ENCODE results near the gene DCDC2C. TPM values are rescaled to one million over a fixed set of nuclear protein-coding genes. Genes with fewer than 3 reads are reported as not detected.

Gene DCDC2C
- total and polyA plus RNA-seq, 2 of the 4 experiments (the other 2 are of a cell fraction) = not detected

GRCh38 chr2:3725458-3726250 is 22.3 kb downstream of the DCDC2C start:
- WGBS, 2 experiments (ENCODE audit: extremely low coverage in 2 of 2, insufficient read length in 1 of 2) = 81% methylated on average over 12 of the region's 23 CpGs; no CpG with 5 or more reads in 1 of the 2 experiments
- Histone ChIP-seq H3K27me3 (ENCODE audit: control insufficient read depth, insufficient read depth, low read length) (peaks cover 17% of the 10 kb centered on the region), H2AK9ac (replicated peaks; ENCODE audit: low read depth, low read length, poor library complexity) (no peak overlapping the region), H3K9ac (ENCODE audit: low read depth, low read length) (no peak overlapping the region), H3K4me2 (ENCODE audit: low read depth, low read length) (no peak overlapping the region), H4K8ac (ENCODE audit: low read depth in 2 of 2, low read length in 2 of 2) (no peak overlapping the region), H2BK5ac (ENCODE audit: low read depth, low read length, poor library complexity, severe bottlenecking) (no peak overlapping the region), H2AK5ac (ENCODE audit: low read depth, low read length) (no peak overlapping the region), H3K4ac (ENCODE audit: low read depth, low read length) (no peak overlapping the region), H3K23ac (ENCODE audit: low read depth, low read length) (no peak overlapping the region), H3K9me1 (ENCODE audit: insufficient read depth, low read length) (no peaks in the 10 kb centered on the region), H4K91ac (ENCODE audit: insufficient read depth, low read depth, low read length) (no peak overlapping the region), H3K4me3 (ENCODE audit: insufficient read depth, low read depth, low read length) (no peak overlapping the region), H3K4me1 (ENCODE audit: control insufficient read depth, insufficient read depth, low read length) (no peaks in the 10 kb centered on the region), H4K20me1 (ENCODE audit: insufficient read depth, low read length) (no peaks in the 10 kb centered on the region), H2AFZ (replicated peaks; ENCODE audit: low read length, poor library complexity) (no peak overlapping the region), H2BK20ac (ENCODE audit: low read depth, low read length) (no peak overlapping the region), H3K27ac (ENCODE audit: insufficient read depth, low read length) (no peak overlapping the region), H2BK15ac (ENCODE audit: low read depth, low read length) (no peak overlapping the region), H3K14ac (replicated peaks; ENCODE audit: low read depth, low read length) (no peak overlapping the region), H3K36me3 (ENCODE audit: control insufficient read depth, insufficient read depth, low read length) (no peaks in the 10 kb centered on the region), H3K79me1 (ENCODE audit: low read depth in 1 of 2, low read length in 2 of 2) (no peaks in the 10 kb centered on the region), H3K18ac (ENCODE audit: low read depth, low read length) (no peak overlapping the region), H2BK120ac (ENCODE audit: low read depth, low read length) (no peak overlapping the region), H4K5ac (ENCODE audit: low read depth, low read length) (no peak overlapping the region), H3K9me3 (ENCODE audit: control insufficient read depth, insufficient read depth, low read length) (no peaks in the 10 kb centered on the region), H3K56ac (ENCODE audit: extremely low read depth, insufficient read depth, low read length) (no peak overlapping the region)
- intact Hi-C loops (cut with micrococcal nuclease) (no loop called here), dilution Hi-C loops (cut with HindIII; ENCODE audit: low sequenced_read_pairs, unreplicated experiment) (no loop called here), in situ Hi-C loops (cut with MboI; ENCODE audit: low sequenced_read_pairs) (no loop called here)
- ChIA-PET CTCF (no interaction called here), POLR2A (ENCODE audit: unreplicated experiment) (no interaction called here)
- no TSS peak for BruUV-seq (replicated peaks)
- no peak for DNase-seq
- no peak for TF ChIP-seq POLR2A (IDR thresholded peaks at IDR 0.05; ENCODE audit: low read depth, low read length)
- no peak for TF ChIP-seq MAFK (IDR thresholded peaks at IDR 0.05; ENCODE audit: low read depth, low read length)
- TF ChIP-seq FOS (IDR thresholded peaks at IDR 0.05; ENCODE audit: low read depth, low read length) = no peak
- no peak for ATAC-seq (ENCODE audit: low read depth)
